ENCODE data around the gene COL21A1.

Gene COL21A1

GRCh38 chr6:56109149-56109548, 138.2 kb downstream of the COL21A1 start:
- no peak for DNase-seq (ENCODE audit: low read depth)
- TF ChIP-seq CTCF (IDR thresholded peaks at IDR 0.05; ENCODE audit: insufficient read depth, low read depth, low read length, missing control alignments) = no peak
- no peak overlapping the region for H3K4me3 ChIP-seq (ENCODE audit: low read depth, low read length)

GRCh38 chr6:56106231-56106630, 141.1 kb downstream of the COL21A1 start:
- DNase-seq (ENCODE audit: low read depth) = no peak
- no peak for TF ChIP-seq CTCF (IDR thresholded peaks at IDR 0.05; ENCODE audit: insufficient read depth, low read depth, low read length, missing control alignments)
- no peak overlapping the region for H3K4me3 ChIP-seq (ENCODE audit: low read depth, low read length)

- TF ChIP-seq CTCF (IDR thresholded peaks at IDR 0.05; ENCODE audit: insufficient read depth, low read depth, low read length, missing control alignments) = no peak
- H3K4me3 ChIP-seq (ENCODE audit: low read depth, low read length) = no peak overlapping the region
- DNase-seq (ENCODE audit: low read depth) = no peak
These were observed 142.8 kb downstream of the COL21A1 start for GRCh38 chr6:56104591-56104990.

- TF ChIP-seq CTCF (IDR thresholded peaks at IDR 0.05; ENCODE audit: insufficient read depth, low read depth, low read length, missing control alignments) = no peak
- H3K4me3 ChIP-seq (ENCODE audit: low read depth, low read length) = no peak overlapping the region
- DNase-seq (ENCODE audit: low read depth) = no peak
These were observed 145.2 kb downstream of the COL21A1 start for GRCh38 chr6:56102216-56102615.

GRCh38 chr6:56101141-56101553, 146.2 kb downstream of the COL21A1 start:
- no peak for TF ChIP-seq CTCF (IDR thresholded peaks at IDR 0.05; ENCODE audit: insufficient read depth, low read depth, low read length, missing control alignments)
- H3K4me3 ChIP-seq (ENCODE audit: low read depth, low read length) = no peak overlapping the region
- DNase-seq (ENCODE audit: low read depth) = no peak

GRCh38 chr6:56096946-56097621, 150.3 kb downstream of the COL21A1 start:
- DNase-seq (ENCODE audit: low read depth) = no peak
- TF ChIP-seq CTCF (IDR thresholded peaks at IDR 0.05; ENCODE audit: insufficient read depth, low read depth, low read length, missing control alignments) = no peak
- H3K4me3 ChIP-seq (ENCODE audit: low read depth, low read length) = no peak overlapping the region

- DNase-seq (ENCODE audit: low read depth) = no peak
- H3K4me3 ChIP-seq (ENCODE audit: low read depth, low read length) = no peak overlapping the region
- no peak for TF ChIP-seq CTCF (IDR thresholded peaks at IDR 0.05; ENCODE audit: insufficient read depth, low read depth, low read length, missing control alignments)
These were observed 150.8 kb downstream of the COL21A1 start for GRCh38 chr6:56096541-56096940.

Data from GM12865 (cell line).